Activated CD8-positive, alpha-beta memory T cell treated with anti-CD3 and anti-CD28 coated beads, Interleukin-2, amount 50 U/mL, for 24 hours (primary cell): Measurements from ENCODE around the gene CEP250.
"Not testable (repeated sequence)": the region's sequence is repeated elsewhere in the genome, so short reads cannot be mapped to it uniquely, and the experiment has no call there.

Experiments
- DNase-seq: peaks from one replicate; pipeline ENCODE4 v3.0.0-alpha.2; 2020; ENCODE audit errors: extremely low read depth

The CEP250 gene

DNA sequence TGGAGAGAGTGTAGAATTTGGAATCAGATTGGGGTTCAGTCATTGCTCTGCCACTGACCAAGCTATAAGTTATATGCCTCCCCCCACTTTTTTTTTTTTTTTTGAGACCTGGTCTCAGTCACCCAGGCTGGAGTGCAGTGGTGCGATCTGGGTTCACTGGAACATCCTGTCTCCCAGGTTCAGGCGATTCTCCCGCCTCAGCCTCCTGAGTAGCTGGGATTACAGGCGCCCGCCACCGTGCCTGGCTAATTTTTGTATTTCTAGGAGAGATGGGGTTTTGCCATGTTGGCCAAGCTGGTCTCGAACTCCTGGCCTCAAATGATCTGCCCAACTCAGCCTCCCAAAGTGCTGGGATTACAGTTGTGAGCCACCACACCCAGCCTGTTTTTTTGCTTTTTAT lies 1.3 kb downstream of the CEP250 start:
- DNase-seq, result not testable (repeated sequence)

DNA sequence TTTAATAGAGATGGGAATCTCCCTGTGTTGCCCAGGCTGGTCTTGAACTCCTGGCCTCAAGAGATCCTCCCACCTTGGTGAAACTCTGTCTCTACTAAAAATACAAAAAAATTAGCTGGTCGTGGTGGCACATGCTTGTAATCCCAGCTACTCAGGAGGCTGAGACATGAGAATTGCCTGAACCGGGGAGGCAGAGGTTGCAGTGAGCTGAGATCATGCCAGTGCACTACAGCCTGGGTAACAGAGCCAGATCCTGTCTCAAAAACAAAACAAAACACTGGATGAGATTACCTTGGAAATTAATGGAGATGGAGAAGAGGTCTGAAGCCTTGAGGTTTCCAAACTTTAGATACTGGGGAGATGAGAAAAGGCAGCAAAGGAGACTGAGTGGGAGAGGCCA lies 2.1 kb downstream of the CEP250 start:
- not testable (repeated sequence) for DNase-seq

DNA sequence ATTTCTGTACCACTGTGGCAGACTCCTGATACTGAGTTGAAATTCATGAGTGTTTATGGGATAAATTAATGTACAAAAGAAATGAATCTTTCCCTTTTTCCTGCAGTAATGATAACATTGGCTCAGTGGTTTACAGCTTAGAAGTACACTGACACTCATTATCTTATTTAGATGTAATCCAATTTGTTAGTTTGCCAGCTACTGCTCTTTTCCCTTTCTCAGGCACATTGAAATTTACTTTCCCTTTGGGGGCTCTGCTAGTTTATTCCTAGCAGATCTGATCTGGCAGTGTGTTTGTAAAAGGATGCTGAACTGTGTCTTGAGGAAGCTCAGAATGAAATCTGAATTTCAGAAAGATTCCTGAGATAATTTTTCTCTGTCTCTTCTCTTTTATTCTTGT lies 3.0 kb downstream of the CEP250 start:
- DNase-seq, result no peak

DNA sequence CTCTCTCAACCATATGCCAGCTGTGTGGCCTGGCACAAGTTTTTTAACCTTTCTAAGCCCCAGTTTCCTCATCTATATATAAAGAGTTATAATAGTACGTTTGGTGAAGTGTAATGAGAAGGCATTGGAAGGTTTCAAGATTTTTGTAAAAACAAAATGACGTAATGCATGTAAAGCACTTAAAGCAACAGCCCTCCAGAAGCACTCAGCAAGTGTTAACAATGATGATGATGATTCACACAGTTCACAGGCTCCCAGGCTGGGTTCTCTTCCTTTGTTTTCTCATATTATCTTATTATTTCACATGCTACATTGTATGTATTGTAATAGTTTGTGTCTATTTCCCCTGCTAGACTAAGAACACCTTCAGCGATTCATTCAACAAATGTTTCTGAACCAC lies 6.2 kb downstream of the CEP250 start:
- DNase-seq, result no peak

DNA sequence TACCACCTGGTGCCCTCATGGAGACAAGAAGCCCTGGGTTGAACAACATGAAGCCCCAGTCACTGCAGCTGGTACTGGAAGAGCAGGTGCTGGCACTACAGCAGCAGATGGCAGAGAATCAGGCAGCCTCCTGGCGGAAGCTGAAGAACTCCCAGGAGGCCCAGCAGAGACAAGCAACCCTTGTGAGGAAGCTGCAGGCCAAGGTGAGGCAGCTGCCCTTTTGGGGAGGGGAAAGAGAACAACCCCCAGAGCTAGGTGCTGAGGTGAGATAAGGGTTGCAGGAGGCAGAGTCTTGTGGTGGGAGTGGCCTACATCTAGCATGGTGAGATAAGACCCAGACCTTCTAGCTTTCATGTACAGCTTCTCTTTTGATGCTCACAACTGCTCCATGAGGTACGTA lies 7.0 kb downstream of the CEP250 start:
- DNase-seq, result no peak

DNA sequence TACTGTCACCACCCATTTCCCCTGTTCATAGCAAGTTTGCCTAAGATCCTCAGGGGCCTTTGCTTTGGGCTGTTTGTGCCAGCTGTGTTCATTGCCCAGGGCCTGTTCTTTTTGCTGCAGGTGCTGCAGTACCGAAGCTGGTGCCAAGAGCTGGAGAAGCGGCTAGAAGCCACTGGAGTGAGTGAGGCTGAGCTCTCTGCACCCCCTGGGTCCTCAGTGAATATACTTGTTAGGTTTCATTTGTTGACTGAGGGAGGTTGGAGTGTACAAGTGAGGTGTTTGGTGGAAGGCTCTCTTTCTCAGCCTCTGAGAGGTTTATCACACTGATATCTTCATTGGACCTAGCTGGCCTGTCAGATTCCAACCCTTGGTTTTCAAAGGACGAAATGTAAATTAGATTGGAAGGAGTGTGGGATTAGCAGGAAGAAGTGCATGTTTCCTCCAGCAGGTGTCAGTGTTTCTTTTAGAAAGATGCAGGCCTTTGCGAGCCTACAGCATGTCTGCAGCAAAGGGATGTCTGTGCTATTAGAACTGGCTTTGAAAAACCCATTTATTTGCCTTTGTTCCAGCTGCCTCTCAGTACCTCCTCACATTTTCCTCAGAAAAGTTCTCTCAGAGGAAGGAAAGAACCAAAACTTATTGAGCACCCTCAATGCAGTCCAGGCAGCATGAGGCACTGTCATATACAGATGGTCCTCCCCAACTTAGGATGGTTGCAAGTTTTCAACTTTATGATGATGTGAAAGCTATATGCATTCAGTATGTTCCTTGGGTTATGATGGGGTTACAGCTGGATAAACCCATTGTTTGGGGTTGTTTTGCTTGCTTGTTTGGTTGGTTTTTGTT lies 8.3 kb downstream of the CEP250 start:
- DNase-seq, result peak; percentile 28

DNA sequence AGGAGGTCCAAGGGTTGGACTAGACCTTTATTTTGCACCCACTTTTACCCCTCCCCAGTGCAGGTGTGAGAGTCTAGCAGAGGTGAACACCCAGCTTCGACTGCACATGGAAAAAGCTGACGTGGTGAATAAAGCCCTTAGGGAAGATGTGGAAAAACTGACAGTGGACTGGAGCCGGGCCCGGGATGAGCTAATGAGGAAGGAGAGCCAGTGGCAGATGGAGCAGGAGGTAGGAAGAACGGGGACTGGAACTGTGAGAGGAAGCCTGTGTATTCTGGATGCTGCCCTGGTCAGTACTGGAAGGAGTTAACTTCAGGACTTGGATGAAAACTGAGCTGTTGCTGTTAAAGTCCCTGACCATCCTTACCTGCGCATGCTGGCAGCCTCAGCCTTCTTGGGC lies 10.6 kb downstream of the CEP250 start:
- DNase-seq, result no peak

DNA sequence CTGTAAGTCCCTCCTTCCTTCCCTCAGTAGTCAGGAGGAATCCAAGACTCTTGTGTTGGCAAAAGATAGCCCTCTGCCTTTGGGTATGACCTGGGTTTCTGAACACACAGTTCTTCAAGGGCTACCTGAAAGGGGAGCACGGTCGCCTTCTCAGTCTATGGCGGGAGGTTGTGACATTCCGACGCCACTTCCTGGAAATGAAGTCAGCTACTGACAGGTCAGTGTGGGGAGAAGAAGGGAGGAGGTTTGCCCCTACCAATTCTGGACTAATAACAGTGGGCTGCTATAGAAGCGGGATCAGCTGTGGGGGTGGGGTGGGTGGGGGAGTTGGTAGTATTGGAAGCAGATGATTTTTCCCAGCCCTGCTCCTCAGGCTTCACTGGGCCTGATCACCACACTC lies 11.5 kb downstream of the CEP250 start:
- DNase-seq, result no peak

DNA sequence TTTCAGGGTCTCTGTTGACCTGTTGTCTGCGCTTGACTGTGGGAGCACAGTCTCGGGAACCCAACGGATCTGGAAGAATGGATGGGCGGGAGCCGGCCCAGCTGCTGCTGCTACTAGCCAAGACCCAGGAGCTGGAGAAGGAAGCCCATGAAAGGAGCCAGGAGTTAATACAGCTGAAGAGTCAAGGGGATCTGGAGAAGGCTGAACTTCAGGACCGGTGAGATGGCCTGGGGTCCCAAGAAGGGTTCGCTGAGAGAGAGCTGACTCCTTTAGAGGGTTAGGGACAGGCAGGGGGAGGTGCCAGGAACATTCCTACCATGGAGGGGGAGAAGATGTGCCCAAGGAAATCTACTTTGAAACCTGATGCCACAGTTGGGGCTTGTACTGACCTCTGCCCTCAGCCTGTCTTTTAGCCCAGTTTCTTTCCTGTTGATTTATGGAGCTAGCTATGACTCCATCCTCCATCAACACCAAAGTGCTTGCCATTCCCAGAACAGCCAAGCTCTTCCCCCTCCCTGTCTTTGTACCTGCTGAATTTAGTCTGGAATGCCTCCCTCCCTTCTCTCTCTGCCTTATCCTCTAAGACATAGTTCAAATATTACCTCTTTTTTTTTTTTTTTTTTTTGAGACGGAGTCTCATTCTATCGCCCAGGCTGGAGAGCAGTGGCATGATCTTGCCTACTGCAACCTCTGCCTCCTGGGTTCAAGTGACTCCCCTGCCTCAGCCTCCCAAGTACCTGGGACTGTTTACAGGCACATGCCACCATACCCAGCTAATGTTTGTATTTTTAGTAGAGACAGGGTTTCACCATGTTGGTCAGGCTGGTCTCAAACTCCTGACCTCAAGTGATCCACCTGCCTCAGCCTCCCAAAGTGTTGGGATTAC lies 12.2 kb downstream of the CEP250 start:
- DNase-seq, result no peak

DNA sequence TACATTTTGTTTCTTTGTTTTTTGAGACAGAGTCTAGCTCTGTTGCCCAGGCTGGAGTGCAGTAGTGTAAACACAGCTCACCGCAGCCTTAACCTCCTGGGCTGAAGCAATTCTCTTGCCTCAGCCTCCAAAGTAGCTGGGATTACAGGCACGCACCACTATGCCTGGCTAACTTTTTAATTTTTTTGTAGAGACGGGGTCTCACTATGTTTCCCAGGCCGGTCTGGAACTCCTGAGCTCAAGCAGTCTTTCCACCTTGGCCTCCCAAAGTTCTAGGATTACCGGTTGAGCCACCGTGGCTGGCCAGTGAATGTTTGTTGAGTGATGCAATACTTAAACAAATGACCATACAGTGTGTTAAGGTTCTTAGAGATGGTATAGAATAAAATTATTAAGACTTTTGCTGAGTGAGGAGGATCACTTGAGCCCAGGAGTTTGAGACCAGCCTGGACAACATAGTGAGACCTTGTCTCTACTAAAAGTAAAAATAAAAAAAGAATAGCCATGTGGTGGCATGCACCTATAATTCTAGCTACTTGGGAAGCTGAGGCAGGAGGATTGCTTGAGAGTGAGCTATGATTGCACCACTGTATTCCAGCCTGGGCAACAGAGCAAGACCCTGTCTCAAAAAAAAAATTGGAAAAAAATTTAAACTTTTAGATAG lies 13.4 kb downstream of the CEP250 start:
- no peak for DNase-seq

DNA sequence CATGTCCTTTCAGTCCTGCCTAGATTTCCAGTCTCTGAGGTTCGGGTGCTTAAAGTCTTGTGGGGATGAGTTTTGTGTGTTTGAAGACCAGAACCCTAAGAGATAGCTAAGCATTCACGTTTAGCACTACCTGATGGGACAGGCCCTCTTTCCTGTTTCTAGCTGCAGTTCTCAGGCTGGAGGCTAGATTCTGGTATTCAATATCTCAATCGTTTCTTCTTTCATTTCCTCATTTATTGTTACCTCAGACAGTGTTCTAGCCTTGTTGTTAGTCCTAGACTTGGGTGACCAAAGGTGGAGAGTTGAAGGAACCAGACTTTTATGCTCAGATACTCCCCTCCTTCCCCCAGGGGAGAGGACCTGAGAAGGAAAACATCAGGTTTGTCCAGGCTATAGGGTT lies 16.8 kb downstream of the CEP250 start:
- no peak for DNase-seq

DNA sequence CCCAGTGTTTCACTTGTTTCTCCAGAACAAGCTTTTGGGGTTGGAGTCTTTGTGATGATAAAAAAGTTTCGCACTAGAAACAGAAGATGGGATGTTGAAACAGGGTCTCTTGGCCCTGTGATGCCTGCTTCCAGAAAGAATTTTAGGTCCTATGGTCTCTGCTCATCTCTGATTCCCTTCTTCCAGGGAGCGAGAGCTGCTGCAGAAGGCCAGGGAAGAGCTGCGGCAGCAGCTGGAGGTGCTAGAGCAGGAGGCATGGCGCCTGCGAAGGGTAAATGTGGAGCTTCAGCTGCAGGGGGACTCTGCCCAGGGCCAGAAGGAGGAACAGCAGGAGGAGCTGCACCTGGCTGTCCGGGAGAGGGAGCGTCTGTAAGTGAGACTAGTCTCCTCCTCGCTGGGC lies 18.3 kb downstream of the CEP250 start:
- DNase-seq, result no peak

DNA sequence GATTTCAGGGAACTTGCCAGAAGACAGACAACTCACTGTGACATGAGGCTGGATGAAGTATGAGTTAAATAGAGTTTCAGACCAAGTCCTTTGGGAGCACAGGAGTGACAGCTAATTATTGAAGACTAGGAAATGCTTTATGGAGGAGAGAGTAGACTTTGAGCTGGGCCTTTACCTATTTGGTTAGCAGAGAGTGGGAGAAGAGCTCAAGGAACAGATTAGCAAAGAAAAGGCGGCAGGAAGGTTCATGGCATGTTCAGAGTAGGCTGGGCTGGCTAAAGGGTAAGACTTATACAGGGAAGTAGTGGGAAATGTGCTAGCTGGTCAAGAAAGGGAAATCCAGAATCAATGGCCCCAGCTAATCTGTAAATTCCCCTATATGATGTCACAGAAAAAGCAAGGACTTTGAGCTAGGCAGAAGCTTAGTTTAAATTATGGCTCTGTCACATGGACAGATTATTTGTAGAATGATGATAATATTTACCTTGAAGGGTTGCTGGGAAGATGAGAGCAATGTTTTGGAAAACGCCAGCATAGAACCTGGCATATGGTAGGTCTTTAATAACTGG lies 19.0 kb downstream of the CEP250 start:
- no peak for DNase-seq

DNA sequence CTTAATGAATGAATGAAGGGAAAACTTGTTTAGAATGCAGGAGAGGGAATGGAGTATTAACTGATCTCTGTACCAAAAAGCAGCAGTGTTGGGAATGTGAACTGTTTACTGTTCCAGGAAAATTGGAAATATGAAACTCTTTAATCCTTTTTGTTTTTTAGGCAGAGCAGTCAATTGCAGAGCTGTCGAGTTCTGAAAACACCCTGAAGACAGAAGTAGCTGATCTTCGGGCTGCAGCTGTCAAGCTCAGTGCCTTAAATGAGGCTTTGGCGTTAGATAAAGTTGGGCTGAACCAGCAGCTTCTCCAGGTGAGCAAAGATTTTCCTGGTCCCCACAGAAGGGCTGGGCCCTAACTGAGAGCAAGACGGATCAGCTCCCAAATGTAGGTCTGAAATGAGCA lies 20.9 kb downstream of the CEP250 start:
- DNase-seq, result no peak

DNA sequence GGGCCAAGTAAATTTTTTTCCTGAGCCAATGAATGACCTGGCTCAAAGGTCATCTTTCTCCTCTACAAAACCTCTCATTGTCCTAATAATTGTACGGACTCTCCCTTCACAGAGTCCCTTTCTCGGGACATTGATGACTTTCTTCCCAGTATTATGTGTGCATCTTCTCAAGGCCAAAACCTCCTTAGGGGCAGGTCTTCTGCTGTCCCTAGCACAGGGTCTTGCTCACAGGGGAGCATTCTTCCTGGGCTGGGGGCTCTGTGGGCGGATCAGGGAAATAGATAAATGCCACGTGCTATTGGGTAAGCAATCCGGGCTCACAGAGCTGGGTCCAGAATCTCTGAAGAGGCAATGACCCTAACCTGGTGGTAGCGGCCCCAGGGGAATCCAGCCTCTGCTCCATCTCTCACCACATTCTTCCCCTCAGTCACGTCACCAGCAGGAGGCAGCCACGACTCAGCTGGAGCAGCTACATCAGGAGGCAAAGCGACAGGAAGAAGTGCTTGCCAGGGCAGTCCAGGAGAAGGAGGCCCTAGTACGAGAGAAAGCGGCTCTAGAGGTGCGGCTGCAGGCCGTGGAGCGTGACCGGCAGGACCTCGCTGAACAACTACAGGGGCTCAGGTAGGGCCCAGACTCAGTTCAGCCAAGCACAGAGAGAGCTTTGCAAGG lies 23.5 kb downstream of the CEP250 start:
- DNase-seq, result no peak

DNA sequence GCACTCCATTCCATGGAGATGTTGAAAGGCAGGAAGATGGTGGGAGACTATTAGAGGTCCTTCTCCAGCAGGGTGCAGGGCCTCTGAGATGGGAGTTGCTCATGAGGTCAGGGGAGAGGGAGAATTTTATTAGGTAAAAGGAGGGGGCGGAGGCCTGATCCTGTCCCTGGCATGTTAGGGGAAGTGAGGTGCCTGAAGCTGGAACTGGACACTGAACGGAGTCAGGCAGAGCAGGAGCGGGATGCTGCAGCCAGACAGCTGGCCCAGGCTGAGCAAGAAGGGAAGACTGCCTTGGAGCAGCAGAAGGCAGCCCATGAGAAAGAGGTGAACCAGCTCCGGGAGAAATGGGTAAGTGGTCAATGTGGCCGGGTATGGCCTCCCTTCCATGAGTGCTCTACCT lies 24.4 kb downstream of the CEP250 start:
- no peak for DNase-seq

DNA sequence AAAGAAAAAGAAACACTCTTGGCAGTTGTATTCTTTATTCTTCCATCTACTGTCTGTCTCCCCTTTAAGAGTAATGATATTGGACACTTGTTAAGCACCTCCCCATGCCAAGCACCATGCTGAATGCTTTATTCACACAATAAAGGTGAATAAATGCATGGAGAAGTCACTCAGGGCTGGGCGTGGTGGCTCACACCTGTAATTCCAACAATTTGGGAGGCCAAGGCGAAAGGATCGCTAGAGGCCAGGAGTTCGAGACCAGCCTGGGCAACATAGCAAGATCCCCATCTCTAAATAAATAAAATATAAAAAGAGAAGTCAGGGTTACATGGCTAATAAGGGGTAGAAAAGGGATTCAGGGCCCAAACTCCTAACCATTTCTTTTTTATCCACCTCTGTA lies 32.1 kb downstream of the CEP250 start:
- DNase-seq, result no peak

DNA sequence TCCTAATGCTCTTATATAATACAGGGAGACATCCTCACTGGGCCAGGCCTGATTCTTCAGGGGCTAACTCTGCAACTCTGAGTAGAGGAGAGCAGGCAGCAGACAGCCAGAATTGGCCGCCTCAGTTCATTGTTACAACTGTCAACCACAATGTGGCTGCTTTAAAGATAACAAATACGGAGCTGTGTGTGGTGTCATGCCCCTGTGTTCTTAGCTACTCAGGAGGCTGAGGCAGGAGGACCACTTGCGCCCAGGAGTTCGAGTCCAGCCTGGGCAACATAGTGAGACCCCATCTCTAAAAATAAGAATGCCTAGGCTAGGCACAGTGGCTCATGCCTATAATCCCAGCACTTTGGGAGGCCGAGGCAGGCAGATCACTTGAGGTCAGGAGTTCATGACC lies 34.3 kb downstream of the CEP250 start:
- DNase-seq, result no peak

DNA sequence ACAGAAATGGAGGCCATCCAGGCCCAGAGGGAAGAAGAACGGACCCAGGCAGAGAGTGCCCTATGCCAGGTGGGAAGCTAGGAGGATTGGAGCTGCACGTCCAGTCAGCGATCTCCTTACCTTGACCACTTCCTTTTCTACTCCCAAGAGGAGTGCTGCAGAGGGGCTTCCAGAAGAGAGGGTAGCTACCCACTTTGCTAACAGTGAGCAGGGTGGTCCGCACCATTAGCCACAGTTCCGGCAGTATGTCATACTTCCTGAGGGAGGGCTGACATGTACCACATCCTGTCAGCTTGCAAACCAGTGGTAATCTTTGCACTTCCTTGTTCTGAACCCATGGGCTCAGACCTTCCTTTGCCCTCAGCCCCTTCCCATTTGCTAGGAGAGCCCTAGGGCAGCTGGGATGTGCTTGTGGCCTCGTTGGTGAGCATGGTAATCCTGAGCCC lies 35.4 kb downstream of the CEP250 start:
- DNase-seq, result peak; percentile 44

DNA sequence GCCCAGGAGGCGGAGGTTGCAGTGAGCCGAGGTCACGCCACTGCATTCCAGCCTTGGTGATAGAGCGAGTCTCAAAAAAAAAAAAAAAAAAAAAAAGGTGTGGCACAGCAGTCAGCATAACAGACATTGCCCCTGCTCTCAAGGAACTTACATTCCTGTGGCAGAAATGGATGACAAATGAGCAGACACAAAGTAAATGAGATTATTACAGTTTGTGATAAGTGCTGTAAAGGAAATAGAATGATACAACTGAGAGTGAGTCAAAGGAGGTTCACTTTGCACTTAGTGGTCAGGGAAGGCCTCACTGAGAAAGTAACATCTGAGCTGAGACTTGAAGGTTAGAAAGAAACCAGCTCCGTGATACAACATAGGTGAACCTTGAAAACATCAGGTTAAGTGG lies 36.4 kb downstream of the CEP250 start:
- no peak for DNase-seq

DNA sequence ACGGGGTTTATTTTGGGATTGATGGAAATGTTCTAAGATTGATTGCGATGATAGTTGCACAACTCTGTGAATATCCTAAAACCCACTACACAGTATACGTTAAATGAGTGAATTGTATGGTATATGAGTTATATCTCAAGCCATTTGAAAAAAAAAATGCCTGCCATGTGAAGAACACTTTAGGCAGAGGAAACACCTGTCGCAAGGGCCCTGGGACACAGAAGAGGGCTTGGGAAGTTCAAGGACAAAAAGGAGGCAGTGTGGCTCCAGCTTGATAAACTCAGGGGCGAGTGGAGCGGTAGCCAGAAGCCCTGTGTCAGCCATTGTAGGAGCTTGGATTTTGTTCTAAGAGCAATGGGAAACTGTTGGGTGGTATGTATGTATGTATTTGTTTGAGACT lies 37.0 kb downstream of the CEP250 start:
- no peak for DNase-seq

DNA sequence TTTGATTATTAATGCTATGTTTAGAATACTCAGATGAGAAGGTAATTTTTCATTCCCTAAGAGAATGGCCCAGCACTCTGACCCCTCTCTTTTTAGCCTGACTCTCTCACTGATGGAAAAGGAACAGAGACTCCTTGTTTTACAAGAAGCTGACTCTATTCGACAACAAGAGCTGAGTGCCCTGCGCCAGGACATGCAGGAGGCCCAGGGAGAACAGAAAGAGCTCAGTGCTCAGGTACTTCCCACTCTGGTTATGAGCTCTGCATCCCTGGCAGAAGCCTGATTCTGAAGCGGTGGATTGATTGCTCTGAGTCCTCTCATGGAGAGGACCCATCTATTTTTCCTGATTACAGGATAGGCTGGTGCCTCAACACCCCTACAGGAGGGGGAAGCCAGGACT lies 41.1 kb downstream of the CEP250 start:
- no peak for DNase-seq
